Activated T-cell treated with anti-CD3 and anti-CD28 coated beads, Interleukin-2, amount 50 U/mL, for 1 hour (primary cell): Measurements from ENCODE around the gene ZNF428.
"Not testable (repeated sequence)": the region's sequence is repeated elsewhere in the genome, so short reads cannot be mapped to it uniquely, and the experiment has no call there.

Experiments used
- DNase-seq: peaks from one replicate; pipeline ENCODE4 v3.0.0-alpha.2; 2020

Gene ZNF428

GRCh38 chr19:43591904-43592772 lies 27.3 kb downstream of the ZNF428 start:
- no peak for DNase-seq

DNA sequence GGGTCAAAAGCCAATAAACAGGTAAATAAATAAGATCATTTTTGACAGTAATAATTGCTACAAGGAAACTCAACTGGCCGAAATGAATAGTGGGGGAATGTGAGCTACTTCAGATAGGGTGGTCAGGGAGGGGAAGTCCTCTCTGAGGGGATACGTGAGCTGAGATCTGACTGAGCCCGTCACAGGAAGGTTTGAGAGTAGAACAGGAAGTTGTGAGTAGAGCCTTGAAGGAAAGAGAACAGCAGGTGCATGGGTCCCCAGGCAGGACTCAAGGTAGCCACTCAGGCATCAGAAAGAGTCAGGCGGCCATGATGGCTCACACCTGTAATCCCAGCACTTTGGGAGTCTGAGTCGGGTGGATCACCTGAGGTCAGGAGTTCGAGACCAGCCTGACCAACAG lies 29.8 kb downstream of the ZNF428 start:
- DNase-seq, result no peak

GRCh38 chr19:43589277-43589676 lies 30.2 kb downstream of the ZNF428 start:
- DNase-seq, result no peak

DNA sequence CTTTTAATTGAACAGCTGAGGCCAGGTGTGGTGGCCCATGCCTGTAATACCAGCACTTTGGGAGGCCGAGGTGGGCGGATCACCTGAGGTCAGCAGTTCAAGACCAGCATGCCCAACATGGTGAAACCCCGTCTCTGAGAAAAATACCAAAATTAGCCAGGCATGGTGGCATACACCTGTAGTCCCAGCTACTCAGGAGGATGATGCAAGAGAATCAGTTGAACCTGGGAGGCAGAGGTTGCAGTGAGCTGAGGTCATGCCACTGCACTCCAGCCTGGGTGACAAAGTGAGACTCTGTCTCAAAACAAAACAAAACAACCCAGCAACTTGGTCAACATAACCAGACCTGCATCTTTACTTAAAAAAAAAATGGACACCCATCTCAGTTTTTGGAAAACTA lies 32.4 kb downstream of the ZNF428 start:
- DNase-seq, result not testable (repeated sequence)

DNA sequence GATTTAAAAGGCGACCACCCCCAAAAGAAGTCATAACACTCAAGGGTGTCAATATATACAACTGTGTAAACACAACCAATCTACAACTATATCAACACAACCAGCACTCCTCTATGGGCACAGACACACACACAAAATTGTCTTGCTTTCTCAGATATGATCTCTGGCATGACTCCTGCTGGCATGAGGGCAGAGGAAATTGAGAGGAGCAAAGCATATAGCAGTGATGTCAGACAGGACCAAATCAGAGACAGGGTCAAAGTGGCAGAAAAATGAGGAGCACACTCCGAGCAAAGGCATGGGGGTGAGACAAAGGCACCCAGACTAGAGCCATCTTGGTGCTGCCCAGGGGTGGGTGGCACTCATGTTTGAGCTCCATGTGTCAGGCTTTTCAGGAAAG lies 33.1 kb downstream of the ZNF428 start:
- no peak for DNase-seq

DNA sequence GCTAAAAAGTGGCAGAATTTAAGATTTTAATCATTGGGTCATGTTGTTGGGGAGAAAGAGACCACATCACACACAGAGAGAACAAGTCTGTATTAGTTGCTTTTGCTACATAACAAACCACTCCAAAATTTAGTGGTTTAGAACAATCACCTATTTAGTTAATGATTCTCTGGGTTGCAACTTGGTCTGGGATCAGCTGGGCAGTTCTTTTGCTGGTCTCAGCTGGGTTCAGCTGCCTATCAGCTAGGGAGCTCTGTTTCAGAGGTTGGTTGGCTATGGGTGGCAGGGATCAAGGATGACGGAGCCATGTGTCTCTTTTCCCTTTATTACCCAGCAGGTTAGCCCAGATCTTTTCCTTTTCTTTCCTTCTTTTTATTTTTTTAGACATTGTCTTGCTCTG lies 34.9 kb downstream of the ZNF428 start:
- DNase-seq, result no peak

- no peak for DNase-seq
These were observed 36.9 kb downstream of the ZNF428 start for GRCh38 chr19:43582495-43582894.

DNA sequence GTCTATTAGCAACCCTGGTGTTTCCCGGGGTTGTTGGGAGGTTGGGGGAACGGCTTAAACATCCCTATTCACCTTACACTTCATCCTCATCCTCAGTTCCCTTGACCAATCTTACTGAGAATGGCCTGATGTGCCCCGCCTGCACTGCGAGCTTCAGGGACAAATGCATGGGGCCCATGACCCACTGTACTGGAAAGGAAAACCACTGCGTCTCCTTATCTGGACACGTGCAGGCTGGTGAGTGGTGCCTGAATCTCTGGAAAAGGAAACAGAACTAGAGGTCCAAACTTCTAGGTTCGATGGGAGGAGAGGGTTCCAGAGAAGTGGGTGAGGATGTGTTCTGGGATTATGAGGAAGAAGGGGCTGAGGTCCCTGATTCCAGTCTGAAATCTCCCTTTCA lies 38.0 kb downstream of the ZNF428 start:
- DNase-seq, result no peak

- no peak for DNase-seq
These were observed 40.6 kb downstream of the ZNF428 start for GRCh38 chr19:43578787-43579186.

GRCh38 chr19:43575955-43576878 lies 43.2 kb downstream of the ZNF428 start:
- no peak for DNase-seq

GRCh38 chr19:43575156-43575950 lies 44.1 kb downstream of the ZNF428 start, which contains the start of the genes PINLYP and XRCC1:
Gene PINLYP, plus strand, starts transcription at chr19:43575801. Its CDS starts 1,391 bp downstream, at chr19:43577192.
Gene XRCC1, minus strand, starts transcription at chr19:43575527. Its CDS starts 69 bp downstream, at chr19:43575458.
- DNase-seq, result peak; percentile 93

DNA sequence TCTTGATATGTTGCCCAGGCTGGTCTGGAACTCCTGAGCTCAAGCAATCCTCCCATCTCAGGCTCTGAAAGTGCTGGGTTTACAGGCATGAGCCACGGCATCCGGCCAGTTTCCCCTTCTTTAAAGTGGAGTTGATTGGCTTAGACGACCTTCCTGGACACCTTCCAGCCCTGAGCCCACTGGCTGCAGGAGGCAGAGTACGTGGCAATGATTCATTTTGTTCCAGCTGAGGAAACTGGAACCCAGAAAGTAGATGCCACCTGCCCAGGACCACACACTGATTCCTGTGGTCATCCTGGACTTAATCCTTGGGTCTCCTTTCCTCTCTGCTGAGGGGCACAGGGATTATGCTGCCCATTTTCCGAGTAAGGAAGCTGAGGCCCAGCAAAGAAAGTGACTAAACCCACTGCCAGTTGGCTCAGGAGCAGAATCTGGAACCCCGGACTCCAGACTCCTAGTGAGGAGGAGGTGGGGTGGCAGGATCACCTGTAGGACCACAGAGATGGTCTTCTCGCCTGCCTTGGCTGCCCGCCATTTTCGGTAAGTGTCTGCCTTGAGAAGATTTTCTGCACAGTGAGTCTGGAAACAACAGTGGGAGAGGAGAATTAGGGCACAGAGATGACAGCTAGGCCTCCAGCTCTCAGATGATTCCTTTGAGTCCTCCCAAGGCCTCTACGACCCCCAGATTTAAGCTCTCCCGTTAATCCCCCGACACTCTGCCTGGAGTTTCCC lies 44.8 kb downstream of the ZNF428 start:
- DNase-seq, result no peak

DNA sequence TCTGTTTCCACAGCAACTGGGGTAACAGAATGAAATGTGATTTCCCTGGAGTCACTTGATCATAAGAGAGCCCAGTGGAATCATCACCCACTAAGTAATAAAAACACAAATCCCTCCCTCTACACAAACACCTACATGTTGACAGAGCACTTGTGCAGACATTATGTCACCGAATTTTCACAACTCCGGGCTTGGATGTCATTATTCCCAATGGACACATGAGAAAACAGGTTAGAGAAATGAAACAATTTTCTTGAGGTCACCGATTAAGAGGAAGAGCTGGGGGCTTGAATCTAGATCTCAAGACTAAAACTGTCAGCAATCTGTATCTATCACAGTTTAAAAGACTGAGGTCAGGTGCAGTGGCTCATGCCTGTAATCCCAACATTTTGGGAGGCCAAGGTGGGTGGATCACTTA lies 47.2 kb downstream of the ZNF428 start:
- DNase-seq, result no peak

DNA sequence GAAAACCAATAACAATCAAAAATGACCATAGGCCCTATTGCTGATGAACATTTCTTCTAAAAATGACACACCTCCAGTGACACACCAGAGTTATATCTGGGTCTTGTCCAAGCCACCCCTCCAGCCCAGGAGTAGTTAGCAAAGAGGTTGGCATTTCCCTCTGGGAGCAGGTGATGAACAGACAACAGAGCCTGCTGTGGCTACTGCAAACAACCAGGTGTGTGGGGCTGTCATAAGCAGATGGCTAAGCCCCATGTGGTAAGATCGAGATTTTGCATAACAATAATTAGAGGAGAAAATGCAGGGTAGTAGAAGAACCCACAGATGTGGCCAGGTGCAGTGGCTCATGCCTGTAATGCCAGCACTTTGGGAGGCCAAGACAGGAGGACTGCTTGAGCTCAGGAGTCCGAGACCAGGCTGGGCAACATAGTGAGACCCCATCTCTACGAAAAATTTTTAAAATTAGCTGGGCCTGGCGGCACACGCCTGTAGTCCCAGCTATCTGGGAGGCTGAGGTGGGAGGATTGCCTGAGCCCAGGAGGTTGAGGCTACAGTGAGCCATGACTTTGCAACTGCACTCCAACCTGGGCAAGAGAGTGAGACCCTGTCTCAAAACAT lies 49.1 kb downstream of the ZNF428 start:
- DNase-seq, result no peak

- DNase-seq, result no peak
These were observed 49.8 kb downstream of the ZNF428 start for GRCh38 chr19:43569657-43570056.

GRCh38 chr19:43564800-43565199 lies 54.6 kb downstream of the ZNF428 start:
- DNase-seq, result no peak

- DNase-seq, result no peak
These were observed 55.5 kb downstream of the ZNF428 start for GRCh38 chr19:43563816-43564457.

- DNase-seq, result peak; percentile 75
These were observed 56.7 kb downstream of the ZNF428 start for GRCh38 chr19:43562698-43563241.

- no peak for DNase-seq
These were observed 57.2 kb downstream of the ZNF428 start for GRCh38 chr19:43562226-43562697.

DNA sequence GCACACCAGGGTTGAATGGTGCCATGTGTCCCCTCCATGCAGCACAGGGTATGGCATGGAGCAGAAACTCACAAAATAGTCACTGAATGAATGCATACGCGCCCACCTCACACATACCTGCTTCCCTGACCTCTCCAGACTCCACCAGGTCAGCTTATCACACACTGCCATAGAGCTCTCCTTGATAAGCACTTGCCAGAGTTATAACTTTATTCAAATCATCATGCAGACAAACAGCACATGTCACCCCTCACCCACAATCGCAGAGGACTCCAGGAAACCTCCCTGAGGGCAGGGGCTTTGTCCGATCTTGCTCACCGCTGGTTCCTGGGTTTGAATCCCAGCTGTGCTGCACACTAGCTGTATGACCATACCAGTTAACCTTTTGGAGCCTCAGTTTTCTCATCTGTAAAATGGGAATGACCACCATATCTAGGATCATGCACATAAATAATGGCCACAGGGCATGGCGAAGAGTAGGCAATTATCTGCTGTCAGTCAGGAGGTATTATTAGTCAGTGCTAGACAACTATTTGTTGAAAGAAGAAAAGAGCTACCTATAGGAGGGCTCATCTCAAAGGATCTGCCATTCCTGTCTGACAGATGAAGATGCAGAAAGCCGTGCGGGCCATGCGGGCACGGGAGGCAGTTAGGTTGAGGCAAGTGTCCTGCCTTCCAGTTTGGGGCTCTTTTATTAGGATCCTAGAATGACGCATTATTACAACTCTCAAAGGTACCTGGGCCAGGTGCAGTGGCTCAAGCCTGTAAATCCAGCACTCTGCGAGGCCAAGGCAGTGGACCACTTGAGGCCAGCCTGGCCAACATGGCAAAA lies 58.1 kb downstream of the ZNF428 start:
- no peak for DNase-seq
